ENCODE data around the gene STK16.
"Not testable (repeated sequence)": the region's sequence is repeated elsewhere in the genome, so short reads cannot be mapped to it uniquely, and the experiment has no call there.

STK16 gene

DNA sequence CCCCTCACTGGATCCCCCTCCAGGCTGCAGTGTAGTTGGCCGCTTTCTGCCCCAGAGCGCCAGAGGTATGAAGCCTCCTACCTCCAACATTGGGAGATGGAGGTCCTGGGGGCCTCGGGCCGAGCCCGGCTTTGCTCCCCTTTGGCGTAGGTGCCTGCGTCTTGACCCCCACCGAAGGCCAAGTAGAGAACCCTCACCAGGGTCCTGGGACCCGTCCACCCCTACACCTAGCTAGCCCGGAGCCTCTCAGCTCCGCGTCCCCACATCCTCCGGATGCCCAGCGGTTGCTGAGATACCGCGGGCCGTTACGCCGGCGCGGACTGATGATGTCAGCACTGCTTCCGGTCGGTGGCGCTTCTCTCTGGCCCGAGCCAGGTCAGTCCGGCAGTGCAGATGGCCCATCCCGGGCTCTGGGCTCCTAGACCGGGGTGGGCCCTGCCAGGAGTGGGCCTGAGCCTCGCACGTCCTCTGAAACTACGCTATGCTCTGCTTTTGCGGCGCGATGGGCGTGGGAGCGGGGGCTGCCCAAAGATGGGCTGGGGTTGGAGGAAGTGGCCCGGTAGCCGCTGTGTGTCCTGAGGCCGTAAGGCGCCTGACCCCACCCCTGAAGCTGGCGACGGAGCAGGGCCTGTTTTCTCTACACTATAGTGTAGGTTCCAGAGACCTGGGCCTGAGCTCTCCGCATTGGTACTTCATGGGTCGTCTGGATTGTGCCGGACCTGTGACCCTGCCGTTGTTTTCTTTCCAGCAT lies at the start of gene STK16, which contains the start of gene GLB1L:
TSS of gene STK16 (plus strand) at position 332 of the 751 bp plus-strand sequence. CDS start 521 bp downstream, outside the sequence.
TSS of gene GLB1L (minus strand) at position 297 of the 751 bp plus-strand sequence. CDS start 1,871 bp downstream, outside the sequence.
- DNase-seq (ENCODE audit: low read depth, low spot score), result peak; percentile 81

GRCh38 chr2:219197388-219197787 lies 47.9 kb upstream of the STK16 start:
- no peak for DNase-seq (ENCODE audit: low read depth, low spot score)

DNA sequence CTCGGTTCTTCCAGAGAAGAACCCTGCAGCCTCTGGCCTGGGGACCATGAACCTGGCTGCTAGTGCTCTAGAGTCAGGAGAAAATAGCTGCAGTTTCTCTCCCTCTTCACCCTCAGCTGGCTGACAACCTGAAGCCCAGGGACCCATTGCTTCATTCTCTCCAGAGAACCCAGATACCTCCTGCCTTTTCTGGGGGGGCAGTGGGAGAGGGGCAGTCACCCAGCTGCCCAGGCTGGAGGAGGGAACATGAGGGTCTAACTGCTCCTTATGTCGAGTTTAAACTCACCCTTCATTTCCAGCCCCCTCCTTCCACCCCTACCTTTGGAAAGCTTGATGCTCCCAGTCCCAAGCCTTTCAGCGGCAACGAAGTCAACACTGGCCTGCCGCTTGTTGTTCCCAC lies 46.3 kb upstream of the STK16 start:
- DNase-seq (ENCODE audit: low read depth, low spot score), result no peak

DNA sequence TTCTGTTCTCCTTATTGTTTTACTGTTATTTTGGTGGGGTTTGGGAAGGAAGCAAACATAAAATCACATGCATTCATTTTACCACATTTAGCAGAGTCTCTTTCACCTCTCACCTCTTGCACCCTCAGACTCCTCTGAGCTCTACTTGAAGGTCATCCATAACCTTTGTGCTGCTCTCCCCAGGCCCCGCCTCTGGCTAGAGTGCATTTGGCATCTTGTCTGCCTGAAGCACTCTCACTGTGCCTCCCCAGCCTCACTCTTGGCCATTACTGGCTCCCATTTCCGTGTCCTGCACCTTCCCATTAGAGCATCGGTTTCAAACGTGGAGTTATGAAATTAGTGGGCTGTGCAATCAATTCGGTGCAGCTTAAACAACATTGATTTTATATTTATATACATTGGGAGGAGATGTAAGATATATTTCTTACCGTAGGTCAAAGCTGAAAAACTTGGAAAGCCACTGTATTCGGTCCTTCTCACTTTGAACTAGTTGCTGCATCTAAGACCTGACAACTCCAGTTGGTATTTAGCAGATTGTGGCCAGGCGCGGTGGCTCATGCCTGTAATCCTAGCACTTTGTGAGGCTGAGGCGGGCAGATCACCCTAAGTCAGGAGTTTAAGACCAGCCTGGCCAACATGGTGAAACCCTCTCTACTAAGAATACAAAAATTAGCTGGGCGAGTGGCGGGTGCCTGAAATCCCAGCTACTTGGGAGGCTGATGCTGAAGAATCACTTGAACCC lies 45.6 kb upstream of the STK16 start:
- no peak for DNase-seq (ENCODE audit: low read depth, low spot score)

GRCh38 chr2:219200502-219201326 lies 44.6 kb upstream of the STK16 start:
- DNase-seq (ENCODE audit: low read depth, low spot score), result not testable (repeated sequence)

- not testable (repeated sequence) for DNase-seq (ENCODE audit: low read depth, low spot score)
Measured at GRCh38 chr2:219201331-219201730, 43.9 kb upstream of the STK16 start.

DNA sequence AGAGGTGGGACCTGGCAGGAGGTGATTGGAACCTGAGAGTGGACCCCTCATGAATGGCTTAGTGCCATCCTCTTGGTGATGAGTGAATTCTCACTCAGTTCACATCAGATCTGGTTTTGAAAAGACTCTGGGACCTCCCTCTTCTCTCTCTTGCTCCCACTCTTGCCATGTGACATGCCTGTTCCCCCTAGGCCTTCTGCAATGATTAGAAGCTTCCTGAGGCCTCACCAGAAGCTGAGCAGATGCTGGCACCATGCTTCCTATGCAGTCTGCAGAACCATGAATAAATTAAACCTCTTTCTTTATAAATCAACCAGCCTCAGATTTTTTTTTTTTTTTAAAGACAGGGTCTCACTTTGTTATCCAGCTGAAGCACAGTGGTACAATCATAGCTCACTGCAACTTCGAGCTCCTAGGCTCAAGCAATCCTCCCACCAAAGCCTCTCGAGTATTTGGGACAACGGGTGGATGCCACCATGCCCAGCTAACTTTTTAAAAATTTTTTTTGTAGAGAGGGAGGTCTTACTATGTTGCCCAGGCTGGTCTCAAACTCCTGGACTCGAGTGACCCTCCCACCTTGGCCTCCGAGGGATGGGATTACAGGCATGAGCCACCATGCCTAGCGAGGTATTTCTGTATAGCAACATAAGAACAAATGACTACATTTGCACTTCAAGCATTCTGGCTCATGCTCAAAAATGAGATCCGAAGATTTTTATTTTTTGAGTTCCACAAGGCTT lies 40.7 kb upstream of the STK16 start:
- no peak for DNase-seq (ENCODE audit: low read depth, low spot score)

GRCh38 chr2:219205165-219205538 lies 40.1 kb upstream of the STK16 start:
- DNase-seq (ENCODE audit: low read depth, low spot score), result no peak

GRCh38 chr2:219205981-219206327 lies 39.3 kb upstream of the STK16 start:
- DNase-seq (ENCODE audit: low read depth, low spot score), result no peak

GRCh38 chr2:219206328-219207133 lies 38.7 kb upstream of the STK16 start, which contains the start of gene ZFAND2B:
Gene ZFAND2B (plus strand): TSS chr2:219206782. CDS start chr2:219206988, 206 bp downstream.
- DNase-seq (ENCODE audit: low read depth, low spot score), result peak; percentile 87

GRCh38 chr2:219207134-219207883 lies 38.0 kb upstream of the STK16 start:
- DNase-seq (ENCODE audit: low read depth, low spot score), result no peak

GRCh38 chr2:219207884-219208740 lies 37.2 kb upstream of the STK16 start:
- DNase-seq (ENCODE audit: low read depth, low spot score), result no peak

- DNase-seq (ENCODE audit: low read depth, low spot score), result no peak
Measured at GRCh38 chr2:219209236-219210195, 35.8 kb upstream of the STK16 start.

DNA sequence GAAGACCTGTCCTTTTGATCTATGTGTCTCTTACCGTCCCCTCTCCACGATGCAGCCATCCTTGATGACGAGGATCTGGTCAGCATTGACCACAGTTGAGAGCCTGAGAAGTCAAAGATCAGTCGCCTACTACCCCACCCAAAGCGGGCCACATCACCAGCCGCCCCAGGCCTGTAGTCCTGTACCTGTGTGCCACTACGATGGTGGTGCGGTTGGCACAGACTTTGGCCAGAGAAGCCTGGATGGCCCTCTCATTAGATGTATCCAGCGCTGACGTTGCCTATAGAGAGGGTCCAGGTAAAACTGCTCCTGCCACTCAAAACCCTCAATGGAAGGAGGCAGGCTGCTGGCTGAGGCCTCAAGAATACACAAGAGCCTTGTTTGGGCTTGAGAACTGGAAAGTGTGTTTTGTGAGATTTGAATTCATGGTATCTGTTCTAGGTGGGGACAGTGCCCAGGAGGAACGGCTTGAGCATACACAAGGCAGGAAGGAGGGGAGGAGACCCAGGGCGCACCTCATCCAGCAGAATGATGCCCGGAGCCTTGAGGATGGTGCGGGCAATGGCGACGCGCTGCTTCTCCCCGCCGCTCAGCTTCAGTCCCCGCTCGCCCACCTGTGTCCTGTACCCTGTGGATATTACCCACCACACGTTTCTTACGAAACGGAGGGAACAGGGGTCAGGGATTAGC lies 34.9 kb upstream of the STK16 start:
- DNase-seq (ENCODE audit: low read depth, low spot score), result no peak

- no peak for DNase-seq (ENCODE audit: low read depth, low spot score)
Measured at GRCh38 chr2:219210886-219211362, 34.4 kb upstream of the STK16 start.

DNA sequence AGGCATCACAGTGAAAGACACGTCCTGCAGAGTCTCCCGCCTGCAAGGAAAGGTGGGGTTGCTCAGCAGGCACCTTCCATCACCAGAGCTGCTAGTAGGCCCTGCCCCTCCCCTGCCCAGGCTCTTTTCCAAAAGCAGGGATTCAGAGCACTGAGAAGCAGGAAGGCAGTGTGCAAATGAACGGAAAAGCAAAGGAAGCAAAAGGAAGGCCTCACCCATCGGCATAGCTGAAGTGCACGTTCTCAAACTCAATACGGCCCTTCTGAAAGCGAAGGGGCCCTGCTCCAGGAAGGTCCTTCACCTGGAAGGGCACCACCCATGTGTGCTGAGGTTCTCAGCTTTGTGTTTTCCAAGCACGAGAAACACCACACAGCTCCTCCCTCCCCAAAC lies 32.3 kb upstream of the STK16 start:
- DNase-seq (ENCODE audit: low read depth, low spot score), result no peak

Data from smooth muscle cell of the brain vasculature (primary cell).